Tongue (tissue), 2 donors: Measurements from ENCODE around the gene FOCAD. TPM values are rescaled to one million over a fixed set of nuclear protein-coding genes. Genes with fewer than 3 reads are reported as not detected.

ENCODE experiments used
- DNase-seq: peaks from one replicate; pipeline ENCODE4 v3.0.0-alpha.2; 2015
- total RNA-seq: library from RNA; depleted of rRNA; stranded (reverse); fragments of >200 nt; gene quantifications from one replicate; pipeline ENCODE4 v1.2.3, GENCODE V29; 2014

Gene FOCAD
- total RNA-seq, 1 donor from 2014 or later: 69.5 TPM

- no peak for DNase-seq
Observed at GRCh38 chr9:20880271-20880670, 196.2 kb downstream of the FOCAD start.

GRCh38 chr9:20880675-20881074, 196.6 kb downstream of the FOCAD start:
- DNase-seq: no peak

- peak; percentile 51 for DNase-seq
Observed at GRCh38 chr9:20884985-20885593, 201.0 kb downstream of the FOCAD start.

GRCh38 chr9:20898885-20899554, 215.0 kb downstream of the FOCAD start:
- DNase-seq: no peak

GRCh38 chr9:20903212-20903611, 219.2 kb downstream of the FOCAD start:
- DNase-seq: no peak

- no peak for DNase-seq
Observed at GRCh38 chr9:20904995-20905394, 220.9 kb downstream of the FOCAD start.

GRCh38 chr9:20906326-20906725, 222.3 kb downstream of the FOCAD start:
- DNase-seq: no peak

- DNase-seq: no peak
Observed at GRCh38 chr9:20908461-20908860, 224.4 kb downstream of the FOCAD start.

GRCh38 chr9:20914556-20914955, 230.5 kb downstream of the FOCAD start:
- DNase-seq: no peak

- no peak for DNase-seq
Observed at GRCh38 chr9:20921362-20921761, 237.3 kb downstream of the FOCAD start.

- DNase-seq: no peak
Observed at GRCh38 chr9:20925256-20926045, 241.4 kb downstream of the FOCAD start.

GRCh38 chr9:20929276-20929675, 245.2 kb downstream of the FOCAD start:
- no peak for DNase-seq

GRCh38 chr9:20930836-20931235, 246.8 kb downstream of the FOCAD start:
- no peak for DNase-seq

GRCh38 chr9:20940447-20941173, 256.6 kb downstream of the FOCAD start:
- peak; percentile 28 for DNase-seq

- peak; percentile 89 for DNase-seq
Observed at GRCh38 chr9:20941174-20941690, 257.2 kb downstream of the FOCAD start.

GRCh38 chr9:20944507-20944906, 260.4 kb downstream of the FOCAD start:
- no peak for DNase-seq

GRCh38 chr9:20945269-20945668, 261.2 kb downstream of the FOCAD start:
- no peak for DNase-seq

- DNase-seq: no peak
Observed at GRCh38 chr9:20945856-20946255, 261.8 kb downstream of the FOCAD start.

GRCh38 chr9:20948703-20949102, 264.6 kb downstream of the FOCAD start:
- no peak for DNase-seq

- DNase-seq: no peak
Observed at GRCh38 chr9:20950707-20951106, 266.6 kb downstream of the FOCAD start.

- DNase-seq: peak; percentile 67
Observed at GRCh38 chr9:20962536-20963225, 278.6 kb downstream of the FOCAD start.

- no peak for DNase-seq
Observed at GRCh38 chr9:20972684-20973083, 288.6 kb downstream of the FOCAD start.
